SK-N-SH (cell line): ENCODE data around the gene LMAN2. TPM values are rescaled to one million over a fixed set of nuclear protein-coding genes. Genes with fewer than 3 reads are reported as not detected.

ENCODE experiments used
- CTCF ChIA-PET: fragments of 300-600, 350-600 bp; formaldehyde crosslinking; extraction: SDS; loops from one replicate; lab custom pipeline; 2021; lab: Yijun Ruan, JAX
- POLR2A ChIA-PET: fragments of 350-600 bp; sonication (Branson Sonifier 250); formaldehyde crosslinking; extraction: SDS; loops from one replicate; lab custom pipeline; 2020; ENCODE audit warnings: antibody characterized with exemption, inconsistent platforms; lab: Yijun Ruan, JAX
- DNase-seq: peaks from one replicate; pipeline ENCODE4 v3.0.0; 2012
- H2AFZ ChIP-seq: fragments of 200-600 bp; sonication (generic); 2 replicates; pipeline ENCODE4 v1.8.1; 2016; ENCODE audit warnings: antibody characterized with exemption, mild to moderate bottlenecking, low read depth
- H3F3A ChIP-seq: fragments of 200-600 bp; sonication (generic); replicated peaks from 2 replicates; pipeline ENCODE3; 2016; ENCODE audit warnings: antibody characterized with exemption, mild to moderate bottlenecking; ENCODE audit not compliant: insufficient read depth
- H3K27ac ChIP-seq, 2 experiments: fragments of 200-500 bp in 1 of 2; fragments of 200-600 bp in 1 of 2; sonication (Bioruptor generic) in 1 of 2; sonication (generic), shearing (Covaris generic) in 1 of 2; 2 replicates each; pipeline versions ENCODE4 v1.5.1 to v1.6.1; 2014 to 2016; ENCODE audit warnings: low read depth in 2 of 2, inconsistent platforms in 1 of 2, low read length in 1 of 2, mild to moderate bottlenecking in 1 of 2, mixed read lengths in 1 of 2
- H3K27me3 ChIP-seq: fragments of 200-600 bp; sonication (generic), shearing (Covaris generic); 2 replicates; pipeline ENCODE4 v1.6.1; 2016; ENCODE audit warnings: mixed run types; ENCODE audit not compliant: insufficient read depth
- H3K36me3 ChIP-seq, 2 experiments: fragments of 200-500 bp in 1 of 2; fragments of 200-600 bp in 1 of 2; sonication (Bioruptor generic) in 1 of 2; sonication (generic) in 1 of 2; replicated peaks in 1 of 2; 2 replicates each; pipeline versions ENCODE3 to v1.5.1; 2014 to 2016; ENCODE audit warnings: low read length in 1 of 2, mild to moderate bottlenecking in 1 of 2; ENCODE audit not compliant: insufficient read depth in 2 of 2, control insufficient read depth in 1 of 2
- H3K4me1 ChIP-seq, 2 experiments: fragments of 200-500 bp in 1 of 2; fragments of 200-600 bp in 1 of 2; sonication (Bioruptor generic) in 1 of 2; sonication (generic), shearing (Covaris generic) in 1 of 2; 2 replicates each; pipeline versions ENCODE4 v1.5.1 to v1.6.1; 2014 to 2016; ENCODE audit warnings: low read depth in 1 of 2, low read length in 1 of 2, mixed run types in 1 of 2; ENCODE audit not compliant: insufficient read depth in 2 of 2, control insufficient read depth in 1 of 2
- H3K4me2 ChIP-seq: fragments of 200-600 bp; sonication (generic), shearing (Covaris generic); 2 replicates; pipeline ENCODE4 v1.6.1; 2017; ENCODE audit warnings: mixed run types
- H3K4me3 ChIP-seq, 2 experiments: fragments of 200-500 bp in 1 of 2; fragments of 200-600 bp in 1 of 2; sonication (Bioruptor generic) in 1 of 2; sonication (generic), shearing (Covaris generic) in 1 of 2; 2 replicates each; pipeline versions ENCODE4 v1.5.1 to v1.8.1; 2014 to 2016; ENCODE audit warnings: low read depth in 2 of 2, inconsistent platforms in 1 of 2, low read length in 1 of 2, mild to moderate bottlenecking in 1 of 2, mixed read lengths in 1 of 2, moderate library complexity in 1 of 2
- H3K79me2 ChIP-seq: fragments of 200-600 bp; sonication (generic); 2 replicates; pipeline ENCODE4 v1.8.1; 2017; ENCODE audit warnings: mild to moderate bottlenecking; ENCODE audit not compliant: insufficient read depth
- H3K9ac ChIP-seq: fragments of 200-600 bp; sonication (generic); 2 replicates; pipeline ENCODE4 v1.6.1; 2017; ENCODE audit warnings: mixed run types
- H3K9me2 ChIP-seq: fragments of 200-600 bp; sonication (generic); 2 replicates; pipeline ENCODE4 v1.6.1; 2017; ENCODE audit warnings: mixed run types
- H3K9me3 ChIP-seq: fragments of 200-600 bp; sonication (generic); 2 replicates; pipeline ENCODE4 v1.6.1; 2017; ENCODE audit warnings: mixed run types, mild to moderate bottlenecking, moderate library complexity
- H4K20me1 ChIP-seq: fragments of 200-600 bp; sonication (generic); 2 replicates; pipeline ENCODE4 v1.6.1; 2017; ENCODE audit warnings: mild to moderate bottlenecking, mixed run types; ENCODE audit not compliant: insufficient read depth
- CHD2 ChIP-seq: fragments of 150-350 bp; IDR thresholded peaks from 2 replicates; pipeline ENCODE4 v1.6.1; 2018; ENCODE audit warnings: low read length; ENCODE audit not compliant: partially characterized antibody
- ELF1 ChIP-seq: IDR thresholded peaks from 2 replicates; pipeline ENCODE4 v1.4.0; 2012
- EP300 ChIP-seq, 2 experiments: IDR thresholded peaks; 2 replicates each; pipeline versions ENCODE4 v1.4.0 to v1.6.1; 2012; ENCODE audit warnings: borderline replicate concordance in 1 of 2, low read depth in 1 of 2, low read length in 1 of 2
- FOXJ3 ChIP-seq: sonication (generic); formaldehyde crosslinking; IDR thresholded peaks from 2 replicates; pipeline ENCODE4 v1.5.1; 2020; ENCODE audit warnings: mild to moderate bottlenecking, missing genetic modification reagents
- MEF2A ChIP-seq: IDR thresholded peaks from 2 replicates; pipeline ENCODE4 v1.4.0; 2012; ENCODE audit warnings: low read depth, borderline replicate concordance
- MXI1 ChIP-seq: IDR thresholded peaks from 2 replicates; pipeline ENCODE4 v1.6.1; 2012; ENCODE audit warnings: mild to moderate bottlenecking, low read depth, low read length, improper control_type of control experiment
- PBX3 ChIP-seq: IDR thresholded peaks from 2 replicates; pipeline ENCODE4; 2012
- POLR2AphosphoS5 ChIP-seq: IDR thresholded peaks from 2 replicates; pipeline ENCODE4 v1.6.1; 2012; ENCODE audit warnings: low read depth, low read length
- RAD21 ChIP-seq: IDR thresholded peaks from 2 replicates; pipeline ENCODE4 v1.6.1; 2012; ENCODE audit warnings: mild to moderate bottlenecking, low read length
- RCOR1 ChIP-seq: fragments of 150-350 bp; IDR thresholded peaks from 2 replicates; pipeline ENCODE4 v1.6.1; 2017; ENCODE audit warnings: antibody characterized with exemption, low read length
- RFX5 ChIP-seq: IDR thresholded peaks from 2 replicates; pipeline ENCODE4 v1.6.1; 2012; ENCODE audit warnings: mild to moderate bottlenecking, improper control_type of control experiment, low read length
- RXRA ChIP-seq: IDR thresholded peaks from 2 replicates; pipeline ENCODE4 v1.4.0; 2012; ENCODE audit warnings: low read depth, mild to moderate bottlenecking, borderline replicate concordance
- SIN3A ChIP-seq: IDR thresholded peaks from 2 replicates; pipeline ENCODE4 v1.6.1; 2012; ENCODE audit warnings: low read depth, mild to moderate bottlenecking, low read length, moderate library complexity, borderline replicate concordance
- TCF12 ChIP-seq: IDR thresholded peaks from 2 replicates; pipeline ENCODE4 v1.4.0; 2012
- USF2 ChIP-seq: fragments of 150-350 bp; IDR thresholded peaks from 2 replicates; pipeline ENCODE4 v1.6.1; 2017; ENCODE audit warnings: antibody characterized with exemption, low read length, low read depth, borderline replicate concordance
- WGBS: methylation state at CpG from one replicate; pipeline ENCODE4 v1.1.6; 2017; ENCODE audit warnings: low lambda C conversion rate; 5-methylcytosine and 5-hydroxymethylcytosine counted together
- polyA plus RNA-seq, 3 experiments: library from polyadenylated mRNA; depleted of rRNA; stranded (reverse); fragments of >200 nt; gene quantifications; 2 replicates each; pipeline ENCODE4 v1.2.3, GENCODE V29; 2012
- TF ChIP-seq, protein P1 (sequence below): fragments of 200-600 bp; sonication (generic); IDR thresholded peaks from 2 replicates; pipeline ENCODE4 v1.6.1; 2017; ENCODE audit warnings: antibody characterized with exemption, mild to moderate bottlenecking, moderate library complexity

LMAN2 gene
- polyA plus RNA-seq, 1 of the 3 experiments (the other 2 are of a cell fraction), result 500 TPM

GRCh38 chr5:177357459-177358351 is 6.2 kb upstream of the LMAN2 start, which contains the start of gene RGS14:
RGS14 (plus strand) TSS chr5:177357924; CDS start chr5:177358025, 101 bp downstream.
- H2AFZ ChIP-seq, result peak within 1 kb of the TSS; percentile 51; the same call in 1 of the 2 replicates
- H3K27me3 ChIP-seq, result no peaks in the 10 kb centered on the region
- no peak for DNase-seq
- peak within 1 kb of the TSS in 1 of 2 experiments; percentile 13; a peak in 1 of 4 replicates for H3K4me3 ChIP-seq
- H3K36me3 ChIP-seq, result no peaks in the 10 kb centered on the region
- peak within 1 kb of the TSS; percentile 67 for H3K4me2 ChIP-seq
- H3K9me3 ChIP-seq, result no peaks in the 10 kb centered on the region
- 70% methylated on average over 19 of the region's 37 CpGs for WGBS
- TF ChIP-seq PBX3 (no peak), FOXJ3 (CRISPR knock-in tag) (no peak), SIN3A (no peak), MEF2A (no peak), USF2 (no peak)
- TF ChIP-seq, all 33 proteins: peak for 0
- no peak within 1 kb of the TSS for H3K27ac ChIP-seq
- no peaks in the 10 kb centered on the region for H3K79me2 ChIP-seq
- H4K20me1 ChIP-seq, result no peaks in the 10 kb centered on the region
- H3K9ac ChIP-seq, result no peak within 1 kb of the TSS
- CTCF ChIA-PET, result interaction anchor here (1.4 to 2.2 kb wide), 2 partner anchors 40 to 46 kb away, joined by 4 to 7 read pairs; no protein-coding TSS in a partner anchor
- POLR2A ChIA-PET, result no interaction called here
- H3K9me2 ChIP-seq, result no peaks in the 10 kb centered on the region
- peaks cover 0 to 7% of the 10 kb centered on the region in 2 experiments; a peak in 1 of 4 replicates for H3K4me1 ChIP-seq
- H3F3A ChIP-seq, result no peaks in the 10 kb centered on the region

GRCh38 chr5:177357146-177357458 is 5.6 kb upstream of the LMAN2 start:
- Histone ChIP-seq H3K4me1 (peaks cover 0 to 8% of the 10 kb centered on the region in 2 experiments; a peak in 1 of 4 replicates), H3F3A (no peaks in the 10 kb centered on the region), H3K36me3 (no peaks in the 10 kb centered on the region), H3K9ac (no peak overlapping the region), H3K9me3 (no peaks in the 10 kb centered on the region), H4K20me1 (no peaks in the 10 kb centered on the region), H3K79me2 (no peaks in the 10 kb centered on the region), H3K9me2 (no peaks in the 10 kb centered on the region), H3K4me3 (no peak overlapping the region), H3K4me2 (no peak overlapping the region), H3K27ac (no peak overlapping the region), H3K27me3 (no peaks in the 10 kb centered on the region), H2AFZ (no peak overlapping the region)
- ChIA-PET CTCF (interaction anchor here (2.2 kb wide), 1 partner anchor 39 kb away, joined by 7 read pairs; no protein-coding TSS in a partner anchor), POLR2A (no interaction called here)
- DNase-seq, result no peak
- WGBS, result 94% methylated on average over 4 of the region's 5 CpGs
- TF ChIP-seq RCOR1, result no peak
- no peak for TF ChIP-seq POLR2AphosphoS5
- no peak for TF ChIP-seq TCF12
- no peak for TF ChIP-seq ELF1
- no peak for TF ChIP-seq RXRA
- TF ChIP-seq MXI1, result no peak
- no peak for TF ChIP-seq EP300 (IDR thresholded peaks at IDR 0.05; ENCODE audit: borderline replicate concordance in 1 of 2, low read depth in 1 of 2, low read length in 1 of 2)
- TF ChIP-seq CHD2, result no peak
- TF ChIP-seq, protein P1, sequence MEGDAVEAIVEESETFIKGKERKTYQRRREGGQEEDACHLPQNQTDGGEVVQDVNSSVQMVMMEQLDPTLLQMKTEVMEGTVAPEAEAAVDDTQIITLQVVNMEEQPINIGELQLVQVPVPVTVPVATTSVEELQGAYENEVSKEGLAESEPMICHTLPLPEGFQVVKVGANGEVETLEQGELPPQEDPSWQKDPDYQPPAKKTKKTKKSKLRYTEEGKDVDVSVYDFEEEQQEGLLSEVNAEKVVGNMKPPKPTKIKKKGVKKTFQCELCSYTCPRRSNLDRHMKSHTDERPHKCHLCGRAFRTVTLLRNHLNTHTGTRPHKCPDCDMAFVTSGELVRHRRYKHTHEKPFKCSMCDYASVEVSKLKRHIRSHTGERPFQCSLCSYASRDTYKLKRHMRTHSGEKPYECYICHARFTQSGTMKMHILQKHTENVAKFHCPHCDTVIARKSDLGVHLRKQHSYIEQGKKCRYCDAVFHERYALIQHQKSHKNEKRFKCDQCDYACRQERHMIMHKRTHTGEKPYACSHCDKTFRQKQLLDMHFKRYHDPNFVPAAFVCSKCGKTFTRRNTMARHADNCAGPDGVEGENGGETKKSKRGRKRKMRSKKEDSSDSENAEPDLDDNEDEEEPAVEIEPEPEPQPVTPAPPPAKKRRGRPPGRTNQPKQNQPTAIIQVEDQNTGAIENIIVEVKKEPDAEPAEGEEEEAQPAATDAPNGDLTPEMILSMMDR, result no peak
- TF ChIP-seq RFX5, result no peak
- TF ChIP-seq RAD21, result no peak
- TF ChIP-seq FOXJ3 (CRISPR knock-in tag), result no peak
